ENCODE measurements around the gene USP28. TPM values are rescaled to one million over a fixed set of nuclear protein-coding genes. Genes with fewer than 3 reads are reported as not detected.

USP28 gene
- total and polyA plus RNA-seq, 2 of the 8 experiments (the other 6 are each of a cell fraction or from before 2014, with no cell fraction given): 82.6 to 119 TPM

DNA sequence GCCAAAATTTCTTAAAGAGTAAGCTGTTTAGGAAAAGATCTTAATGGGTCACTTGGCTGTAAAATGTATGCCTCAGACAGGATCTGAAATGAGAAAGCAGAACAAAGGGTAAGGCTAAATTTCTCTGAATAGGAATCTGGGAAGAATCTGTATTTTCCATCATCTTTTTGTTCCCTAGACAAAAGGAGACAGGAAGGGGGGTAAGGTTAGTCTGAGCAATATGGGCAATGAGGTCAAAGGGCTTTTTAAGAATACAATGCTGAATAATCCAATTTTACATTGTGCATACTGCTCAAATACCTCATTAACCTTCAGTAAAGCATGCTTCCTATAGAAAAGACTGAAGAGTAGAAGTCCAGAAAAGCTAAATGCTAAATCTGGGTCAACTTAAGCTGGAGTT lies 61.2 kb downstream of the USP28 start:
- no peak overlapping the region for H3K4me3 ChIP-seq (ENCODE audit: extremely low read depth in 1 of 4, insufficient read depth in 2 of 4, low read depth in 3 of 4, low read length in 4 of 4)
- CTCF ChIA-PET (ENCODE audit: partially characterized antibody): interaction anchor here (0.8 to 1.8 kb wide), 5 partner anchors 9 to 1171 kb away, joined by 3 to 8 read pairs (median 3); no protein-coding TSS in a partner anchor
- H3K4me2 ChIP-seq (ENCODE audit: insufficient read depth in 1 of 2, low read depth in 2 of 2, low read length in 2 of 2): no peak overlapping the region
- TF ChIP-seq TAF1 (IDR thresholded peaks at IDR 0.05; ENCODE audit: low read depth, low read length): no peak
- no peak for TF ChIP-seq HDAC2 (IDR thresholded peaks at IDR 0.05; ENCODE audit: borderline replicate concordance in 1 of 2, low read depth in 2 of 2, low read length in 2 of 2)
- no peak for TF ChIP-seq JUND (IDR thresholded peaks at IDR 0.05; ENCODE audit: low read length)
- no peak for TF ChIP-seq YY1 (IDR thresholded peaks at IDR 0.05; ENCODE audit: low read depth, low read length)
- no peak for TF ChIP-seq GTF2F1 (IDR thresholded peaks at IDR 0.05; ENCODE audit: borderline replicate concordance, low read depth, low read length)
- no peak for TF ChIP-seq RFX5 (IDR thresholded peaks at IDR 0.05; ENCODE audit: borderline replicate concordance, low read depth, low read length)
- TF ChIP-seq NANOG (IDR thresholded peaks at IDR 0.05; ENCODE audit: insufficient read depth, low read depth, low read length, poor library complexity, severe bottlenecking): no peak
- no peak for TF ChIP-seq TBP (IDR thresholded peaks at IDR 0.05; ENCODE audit: low read depth, low read length)
- TF ChIP-seq ZNF274 (IDR thresholded peaks at IDR 0.05; ENCODE audit: borderline replicate concordance, extremely low read depth, low read length): no peak
- TF ChIP-seq BCL11A (IDR thresholded peaks at IDR 0.05; ENCODE audit: low read depth in 2 of 2, low read length in 2 of 2): no peak
- TF ChIP-seq CBX5 (IDR thresholded peaks at IDR 0.05; ENCODE audit: low read depth, low read length): no peak
- no peak for TF ChIP-seq BACH1 (IDR thresholded peaks at IDR 0.05; ENCODE audit: low read length)
- TF ChIP-seq, protein P1, sequence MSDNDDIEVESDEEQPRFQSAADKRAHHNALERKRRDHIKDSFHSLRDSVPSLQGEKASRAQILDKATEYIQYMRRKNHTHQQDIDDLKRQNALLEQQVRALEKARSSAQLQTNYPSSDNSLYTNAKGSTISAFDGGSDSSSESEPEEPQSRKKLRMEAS (IDR thresholded peaks at IDR 0.05): no peak
- TF ChIP-seq SIX5 (IDR thresholded peaks at IDR 0.05; ENCODE audit: low read depth, low read length): no peak
- no peak for TF ChIP-seq TAF7 (optimal IDR thresholded peaks at IDR 0.05; ENCODE audit: borderline replicate concordance, low read depth, low read length)
- TF ChIP-seq ASH2L (IDR thresholded peaks at IDR 0.05; ENCODE audit: low read length): no peak

More for the DNA sequence above, 61.2 kb downstream of the USP28 start:
- no peak overlapping the region for H2BK12ac ChIP-seq (ENCODE audit: low read depth, low read length)
- H2BK120ac ChIP-seq (replicated peaks; ENCODE audit: low read depth, low read length): no peak overlapping the region
- H4K5ac ChIP-seq (ENCODE audit: insufficient read length, low read depth, low read length): no peak overlapping the region
- no peak overlapping the region for H3K27ac ChIP-seq (ENCODE audit: low read depth, low read length)
- no peak overlapping the region for H2BK5ac ChIP-seq (ENCODE audit: low read depth, low read length)
- no peaks in the 10 kb centered on the region for H4K20me1 ChIP-seq (replicated peaks in 1 of 2; ENCODE audit: control insufficient read depth in 1 of 2, insufficient read depth in 2 of 2, low read length in 2 of 2)
- H4K91ac ChIP-seq (replicated peaks; ENCODE audit: insufficient read length, low read length): no peak overlapping the region
- no peak for FAIRE-seq
- no peak overlapping the region for H3K23ac ChIP-seq (ENCODE audit: insufficient read length)
- no peaks in the 10 kb centered on the region for H3K79me2 ChIP-seq (ENCODE audit: control insufficient read depth in 1 of 2, insufficient read depth in 2 of 2, low read length in 2 of 2)
- H3K23me2 ChIP-seq (ENCODE audit: low read depth, low read length): no peaks in the 10 kb centered on the region
- POLR2A ChIA-PET (ENCODE audit: partially characterized antibody): interaction anchor here (0.6 to 1.0 kb wide), 4 partner anchors 10 to 60 kb away, joined by 3 to 4 read pairs (median 3); no protein-coding TSS in a partner anchor
- DNase-seq (ENCODE audit: low read depth in 1 of 2, low spot score in 2 of 2): no peak
- H3K36me3 ChIP-seq (ENCODE audit: control insufficient read depth in 2 of 4, insufficient read depth in 4 of 4, low read length in 3 of 4): peaks cover 8 to 79% (median 36%) of the 10 kb centered on the region in 4 experiments
- H3K4me1 ChIP-seq (replicated peaks in 1 of 4; ENCODE audit: control insufficient read depth in 3 of 4, insufficient read depth in 4 of 4, low read length in 3 of 4): no peaks in the 10 kb centered on the region
- H2BK20ac ChIP-seq (ENCODE audit: low read length): no peak overlapping the region
- no peak overlapping the region for H3K14ac ChIP-seq (ENCODE audit: insufficient read length)
- no peak overlapping the region for H3K18ac ChIP-seq (ENCODE audit: extremely low read depth, low read length)
- no peaks in the 10 kb centered on the region for H3K79me1 ChIP-seq (ENCODE audit: low read depth, low read length)
- H3K56ac ChIP-seq (replicated peaks; ENCODE audit: insufficient read length, low read depth, low read length): no peak overlapping the region
- no peak overlapping the region for H2AK5ac ChIP-seq (ENCODE audit: low read depth, low read length)
- no peak overlapping the region for H2BK15ac ChIP-seq (ENCODE audit: low read length)
- no peak overlapping the region for H3K9ac ChIP-seq (replicated peaks in 1 of 4; ENCODE audit: extremely low read depth in 1 of 4, low read depth in 3 of 4, low read length in 3 of 4)
- no peak overlapping the region for H3K4ac ChIP-seq (replicated peaks; ENCODE audit: insufficient read length, low read depth, low read length)
- no peaks in the 10 kb centered on the region for H3K9me3 ChIP-seq (ENCODE audit: insufficient read depth in 2 of 2, low read depth in 1 of 2, low read length in 1 of 2)
- H2AFZ ChIP-seq (ENCODE audit: low read length): no peak overlapping the region
- H4K8ac ChIP-seq (ENCODE audit: extremely low read depth, insufficient read depth, low read length): no peak overlapping the region
- H3K27me3 ChIP-seq (replicated peaks in 1 of 4; ENCODE audit: control insufficient read depth in 3 of 4, extremely low read depth in 1 of 4, insufficient read depth in 3 of 4, low read length in 3 of 4): no peaks in the 10 kb centered on the region

All from H1 (cell line).